Esophagus muscularis mucosa (tissue), 4 donors: ENCODE results near the gene CDKN2B-AS1. TPM values are rescaled to one million over a fixed set of nuclear protein-coding genes. Genes with fewer than 3 reads are reported as not detected.

Experiments
- DNase-seq: peaks from one replicate; pipeline ENCODE4 v3.0.0-alpha.2; 2017; ENCODE audit errors: extremely low spot score
- H3K27ac ChIP-seq, 4 donors: fragments of 200-600 bp; sonication (generic); replicated peaks in 1 of 4; 1 replicate in 3 of 4; 2 replicates in 1 of 4; pipeline ENCODE4 v1.5.1; 2016 to 2019; ENCODE audit warnings: mild to moderate bottlenecking in 1 of 4
- H3K27me3 ChIP-seq, 4 donors: fragments of 200-600 bp; sonication (generic); one replicate each; pipeline versions ENCODE4 v1.5.1 to v1.6.0; 2016 to 2019
- H3K36me3 ChIP-seq, 4 donors: fragments of 200-600 bp; sonication (generic); one replicate each; pipeline ENCODE4 v1.5.1; 2016 to 2019
- H3K4me1 ChIP-seq, 4 donors: fragments of 200-600 bp; sonication (generic); one replicate each; pipeline ENCODE4 v1.5.1; 2016 to 2019
- H3K4me3 ChIP-seq, 4 donors: fragments of 200-600 bp; sonication (generic); 1 replicate in 2 of 4; 2 replicates in 2 of 4; pipeline ENCODE4 v1.5.1; 2016 to 2019; ENCODE audit warnings: mild to moderate bottlenecking in 4 of 4, moderate library complexity in 1 of 4
- H3K9me3 ChIP-seq, 4 donors: fragments of 200-600 bp; sonication (generic); 1 replicate in 3 of 4; 2 replicates in 1 of 4; pipeline ENCODE4 v1.5.1; 2016 to 2019
- EP300 ChIP-seq: sonication (generic); formaldehyde crosslinking; IDR thresholded peaks from one replicate; pipeline ENCODE4 v1.6.1; 2017; ENCODE audit warnings: antibody characterized with exemption
- POLR2A ChIP-seq: fragments of 450-650 bp; IDR thresholded peaks from one replicate; pipeline ENCODE4 v1.6.1; 2017; ENCODE audit warnings: antibody characterized with exemption, moderate library complexity, mild to moderate bottlenecking, low read depth
- POLR2AphosphoS5 ChIP-seq, 2 donors: sonication (generic); formaldehyde crosslinking; IDR thresholded peaks; one replicate each; pipeline ENCODE4 v1.6.1; 2017; ENCODE audit warnings: antibody characterized with exemption in 2 of 2
- WGBS: methylation state at CpG from one replicate; pipeline ENCODE4 v1.1.5; 2018; 5-methylcytosine and 5-hydroxymethylcytosine counted together
- intact Hi-C: fragments of 100-400 bp; cut with DNase I; formaldehyde crosslinking; loops from one replicate; pipeline ENCODE4 v1.15.1; 2023
- total RNA-seq, 4 donors: library from RNA; depleted of rRNA; stranded (reverse); fragments of >200 nt; gene quantifications; one replicate each; pipeline versions ENCODE4 v1.1.0 to v1.2.1, GENCODE V29; 2016
- TF ChIP-seq, protein P1 (sequence below), 3 experiments: fragments of 200-600 bp in 2 of 3; fragments of 450-650 bp in 1 of 3; sonication (generic) in 2 of 3; IDR thresholded peaks; one replicate each; pipeline ENCODE4 v1.5.1; 2017 to 2019; ENCODE audit warnings: antibody characterized with exemption in 3 of 3, mild to moderate bottlenecking in 2 of 3, moderate library complexity in 1 of 3

Gene CDKN2B-AS1
- total RNA-seq, 4 donors from 2014 or later, result 0.52 to 1.3 (median 0.85) TPM

- H3K27me3 ChIP-seq, result no peaks in the 10 kb centered on the region
- no peak overlapping the region for H3K27ac ChIP-seq
- H3K36me3 ChIP-seq, result no peaks in the 10 kb centered on the region
- TF ChIP-seq POLR2A, result no peak
- TF ChIP-seq EP300, result no peak
- TF ChIP-seq, protein P1, sequence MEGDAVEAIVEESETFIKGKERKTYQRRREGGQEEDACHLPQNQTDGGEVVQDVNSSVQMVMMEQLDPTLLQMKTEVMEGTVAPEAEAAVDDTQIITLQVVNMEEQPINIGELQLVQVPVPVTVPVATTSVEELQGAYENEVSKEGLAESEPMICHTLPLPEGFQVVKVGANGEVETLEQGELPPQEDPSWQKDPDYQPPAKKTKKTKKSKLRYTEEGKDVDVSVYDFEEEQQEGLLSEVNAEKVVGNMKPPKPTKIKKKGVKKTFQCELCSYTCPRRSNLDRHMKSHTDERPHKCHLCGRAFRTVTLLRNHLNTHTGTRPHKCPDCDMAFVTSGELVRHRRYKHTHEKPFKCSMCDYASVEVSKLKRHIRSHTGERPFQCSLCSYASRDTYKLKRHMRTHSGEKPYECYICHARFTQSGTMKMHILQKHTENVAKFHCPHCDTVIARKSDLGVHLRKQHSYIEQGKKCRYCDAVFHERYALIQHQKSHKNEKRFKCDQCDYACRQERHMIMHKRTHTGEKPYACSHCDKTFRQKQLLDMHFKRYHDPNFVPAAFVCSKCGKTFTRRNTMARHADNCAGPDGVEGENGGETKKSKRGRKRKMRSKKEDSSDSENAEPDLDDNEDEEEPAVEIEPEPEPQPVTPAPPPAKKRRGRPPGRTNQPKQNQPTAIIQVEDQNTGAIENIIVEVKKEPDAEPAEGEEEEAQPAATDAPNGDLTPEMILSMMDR (IDR thresholded peaks at IDR 0.05), result no peak
- TF ChIP-seq POLR2AphosphoS5 (IDR thresholded peaks at IDR 0.05), result no peak
- H3K9me3 ChIP-seq, result peaks cover 0 to under 1% (median 0%) of the 10 kb centered on the region in 4 donors
- no peak overlapping the region for H3K4me3 ChIP-seq
- intact Hi-C loops, result loop anchor here (5.0 kb wide), 1 partner anchor 309 kb away; no protein-coding TSS in a partner anchor
- H3K4me1 ChIP-seq, result peaks cover 0 to 6% (median 2%) of the 10 kb centered on the region in 4 donors
- DNase-seq, result no peak
Observed at GRCh38 chr9:22116758-22117157, 122.2 kb downstream of the CDKN2B-AS1 start.

GRCh38 chr9:22117511-22118384 is 123.2 kb downstream of the CDKN2B-AS1 start:
- peaks cover 0 to 6% (median 3%) of the 10 kb centered on the region in 4 donors for H3K9me3 ChIP-seq
- H3K27me3 ChIP-seq, result no peaks in the 10 kb centered on the region
- no peak for DNase-seq
- WGBS, result 33% methylated on average over 9 of the region's 9 CpGs
- peak overlapping the region in 1 of 4 donors; percentile 37 for H3K27ac ChIP-seq
- peaks cover 0 to 6% (median 2%) of the 10 kb centered on the region in 4 donors for H3K4me1 ChIP-seq
- H3K4me3 ChIP-seq, result no peak overlapping the region
- intact Hi-C loops, result loop anchor here (5.0 kb wide), 1 partner anchor 310 kb away; no protein-coding TSS in a partner anchor
- no peaks in the 10 kb centered on the region for H3K36me3 ChIP-seq
- no peak for TF ChIP-seq EP300
- no peak for TF ChIP-seq POLR2AphosphoS5 (IDR thresholded peaks at IDR 0.05)
- no peak for TF ChIP-seq POLR2A
- TF ChIP-seq, protein P1 (IDR thresholded peaks at IDR 0.05), result no peak

DNA sequence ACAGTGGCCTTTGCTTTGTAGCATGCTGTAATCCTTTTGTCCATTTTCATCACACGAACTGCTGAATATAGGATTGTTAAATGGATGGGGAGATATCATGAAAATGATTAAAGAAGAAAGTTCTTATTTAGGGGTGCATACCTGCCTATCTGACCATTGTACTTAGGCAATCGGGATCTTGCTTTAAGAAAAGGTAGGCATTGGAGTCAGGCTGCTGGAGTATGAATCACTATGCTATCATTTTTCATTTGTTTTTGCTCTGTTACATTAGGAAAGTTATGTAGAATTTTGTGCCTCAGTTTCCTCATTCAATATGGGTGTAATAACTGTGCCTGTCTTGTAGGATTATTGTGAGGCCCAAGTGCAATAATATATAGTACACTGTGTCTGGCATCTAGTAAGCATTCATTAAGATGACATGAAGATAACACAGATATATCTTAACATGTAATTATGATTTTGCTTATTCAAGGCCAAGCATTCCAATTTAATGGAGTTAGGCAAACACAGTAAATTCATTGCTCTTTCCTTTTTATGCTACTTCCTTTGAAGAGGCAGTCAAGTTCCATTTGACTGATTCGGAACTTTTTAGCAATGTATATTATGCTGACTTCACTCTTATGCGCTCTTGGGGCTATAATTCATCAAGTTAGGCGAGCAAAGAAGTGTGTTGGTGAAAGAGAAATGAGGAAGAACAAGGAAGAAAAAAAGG is 124.4 kb downstream of the CDKN2B-AS1 start:
- WGBS, result 92% methylated on average over 5 of the region's 5 CpGs
- no peak for DNase-seq
- intact Hi-C loops, result loop anchor here (5.0 kb wide), 1 partner anchor 312 kb away; no protein-coding TSS in a partner anchor

DNA sequence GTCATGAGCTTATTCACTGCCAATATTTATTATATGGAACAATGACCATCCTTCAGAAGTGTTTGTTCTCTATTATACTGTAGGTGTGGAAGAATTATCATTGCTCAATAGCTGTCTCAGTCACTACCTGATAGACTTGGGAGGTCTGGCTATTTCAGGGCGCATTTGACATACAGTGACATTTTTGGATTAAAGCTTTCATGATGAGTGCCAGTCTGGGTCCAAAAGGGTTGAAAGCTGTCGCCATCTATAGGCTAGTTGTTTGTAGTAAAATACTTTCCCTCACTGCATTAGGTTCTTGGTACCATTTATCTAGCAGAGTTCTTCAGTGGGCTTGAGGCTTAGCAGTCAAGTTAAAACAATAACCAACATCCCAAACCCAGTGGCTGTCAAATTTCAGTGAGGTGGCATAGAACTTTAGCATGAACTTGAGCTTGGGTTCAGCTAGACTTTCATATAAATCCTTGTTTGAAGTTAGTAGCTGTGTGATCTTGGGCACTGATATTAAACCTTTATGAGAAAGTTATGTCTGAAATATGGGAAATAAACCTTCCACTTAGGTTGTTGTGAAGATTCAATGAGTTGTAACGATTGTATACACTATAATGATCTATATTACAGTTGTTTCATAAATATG is 125.0 kb downstream of the CDKN2B-AS1 start:
- H3K4me1 ChIP-seq, result peaks cover 0 to 6% (median 2%) of the 10 kb centered on the region in 4 donors
- H3K27me3 ChIP-seq, result no peaks in the 10 kb centered on the region
- 40% methylated on average over 3 of the region's 3 CpGs for WGBS
- no peaks in the 10 kb centered on the region for H3K36me3 ChIP-seq
- peaks cover 0 to 6% (median 3%) of the 10 kb centered on the region in 4 donors for H3K9me3 ChIP-seq
- intact Hi-C loops, result loop anchor here (5.0 kb wide), 1 partner anchor 312 kb away; no protein-coding TSS in a partner anchor
- no peak overlapping the region for H3K27ac ChIP-seq
- no peak for TF ChIP-seq POLR2AphosphoS5 (IDR thresholded peaks at IDR 0.05)
- TF ChIP-seq POLR2A, result no peak
- TF ChIP-seq, protein P1 (IDR thresholded peaks at IDR 0.05), result peak in 1 of 3 experiments; percentile 40
- no peak overlapping the region for H3K4me3 ChIP-seq
- DNase-seq, result no peak

More for the DNA sequence above, 124.4 kb downstream of the CDKN2B-AS1 start:
- TF ChIP-seq POLR2AphosphoS5 (IDR thresholded peaks at IDR 0.05) (no peak), EP300 (no peak), POLR2A (no peak)
- TF ChIP-seq, protein P1 (IDR thresholded peaks at IDR 0.05), result no peak
- H3K9me3 ChIP-seq, result peaks cover 0 to 6% (median 3%) of the 10 kb centered on the region in 4 donors
- H3K36me3 ChIP-seq, result no peaks in the 10 kb centered on the region
- H3K27ac ChIP-seq, result no peak overlapping the region
- peaks cover 0 to 6% (median 2%) of the 10 kb centered on the region in 4 donors for H3K4me1 ChIP-seq
- H3K27me3 ChIP-seq, result no peaks in the 10 kb centered on the region
- H3K4me3 ChIP-seq, result no peak overlapping the region
